Cardiac muscle cell (in vitro differentiated cells and primary cell): ENCODE results near the gene JARID2. TPM values are rescaled to one million over a fixed set of nuclear protein-coding genes. Genes with fewer than 3 reads are reported as not detected.
A peak's percentile ranks its signal among the peaks of the same experiment; 100 is the strongest.

Source experiments
- DNase-seq, 2 donors: peaks; one replicate each; pipeline versions ENCODE4 v3.0.0 to v3.0.0-alpha.2; 2010 to 2017; ENCODE audit warnings: low read depth in 1 of 2, low spot score in 1 of 2
- H3K27ac ChIP-seq: fragments of 200-600 bp; sonication (generic); 2 replicates; pipeline ENCODE4 v1.5.1; 2016
- H3K27me3 ChIP-seq: fragments of 200-600 bp; sonication (generic); 2 replicates; pipeline ENCODE4 v1.6.0; 2016; ENCODE audit warnings: control low read depth
- H3K36me3 ChIP-seq: fragments of 200-600 bp; sonication (generic); 2 replicates; pipeline ENCODE4 v1.5.1; 2016; ENCODE audit warnings: control low read depth
- H3K4me1 ChIP-seq: fragments of 200-600 bp; sonication (generic); 2 replicates; pipeline ENCODE4 v1.8.1; 2017; ENCODE audit warnings: low read depth, mild to moderate bottlenecking, mixed run types
- H3K4me3 ChIP-seq: fragments of 200-600 bp; sonication (generic); 2 replicates; pipeline ENCODE4 v1.5.1; 2016; ENCODE audit warnings: mild to moderate bottlenecking
- H3K9me3 ChIP-seq: fragments of 200-600 bp; sonication (generic); 2 replicates; pipeline ENCODE4 v1.5.1; 2017; ENCODE audit warnings: low read depth, mild to moderate bottlenecking, control low read depth
- polyA plus RNA-seq: library from polyadenylated mRNA; unstranded; fragments of >200 nt; fragmentation: Nextera tagmentation; extraction: Ambion mirVana; gene quantifications from 2 replicates; pipeline ENCODE4 v1.2.1, GENCODE V29; 2016
- total RNA-seq: library from RNA; depleted of rRNA; stranded (reverse); fragments of >200 nt; gene quantifications from 2 replicates; pipeline ENCODE4 v1.2.3, GENCODE V29; 2016
- TF ChIP-seq, protein P1 (sequence below): IDR thresholded peaks from 2 replicates; pipeline ENCODE4 v1.5.1; 2012; ENCODE audit warnings: low read depth, mild to moderate bottlenecking, low read length

Gene JARID2
- total and polyA plus RNA-seq, 2 experiments from 2014 or later = 9.7 to 26.4 TPM

DNA sequence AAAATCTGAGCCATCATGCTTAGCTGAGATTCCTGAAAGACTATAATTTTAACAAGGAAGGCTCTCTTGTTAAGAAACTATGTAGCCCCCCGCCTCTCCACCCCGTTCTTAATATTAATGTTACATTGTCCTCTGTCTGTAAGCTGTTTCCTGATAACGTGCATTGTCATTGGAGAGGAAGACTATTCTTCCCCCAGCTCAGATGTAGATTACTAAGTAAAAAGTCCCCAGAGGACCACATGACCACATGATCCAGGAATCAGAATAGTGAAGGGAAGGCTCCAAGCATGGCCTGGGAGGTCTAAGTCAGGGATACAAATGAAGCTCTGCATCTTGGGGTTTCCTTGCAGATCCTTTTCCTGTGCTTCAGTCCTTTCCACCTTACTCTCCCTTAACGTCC is 106.4 kb downstream of the JARID2 start:
- Histone ChIP-seq H3K27ac (no peak overlapping the region), H3K27me3 (no peaks in the 10 kb centered on the region), H3K4me1 (peaks cover 11% of the 10 kb centered on the region), H3K9me3 (no peaks in the 10 kb centered on the region), H3K4me3 (no peak overlapping the region), H3K36me3 (no peaks in the 10 kb centered on the region)
- no peak for DNase-seq
- TF ChIP-seq, protein P1, sequence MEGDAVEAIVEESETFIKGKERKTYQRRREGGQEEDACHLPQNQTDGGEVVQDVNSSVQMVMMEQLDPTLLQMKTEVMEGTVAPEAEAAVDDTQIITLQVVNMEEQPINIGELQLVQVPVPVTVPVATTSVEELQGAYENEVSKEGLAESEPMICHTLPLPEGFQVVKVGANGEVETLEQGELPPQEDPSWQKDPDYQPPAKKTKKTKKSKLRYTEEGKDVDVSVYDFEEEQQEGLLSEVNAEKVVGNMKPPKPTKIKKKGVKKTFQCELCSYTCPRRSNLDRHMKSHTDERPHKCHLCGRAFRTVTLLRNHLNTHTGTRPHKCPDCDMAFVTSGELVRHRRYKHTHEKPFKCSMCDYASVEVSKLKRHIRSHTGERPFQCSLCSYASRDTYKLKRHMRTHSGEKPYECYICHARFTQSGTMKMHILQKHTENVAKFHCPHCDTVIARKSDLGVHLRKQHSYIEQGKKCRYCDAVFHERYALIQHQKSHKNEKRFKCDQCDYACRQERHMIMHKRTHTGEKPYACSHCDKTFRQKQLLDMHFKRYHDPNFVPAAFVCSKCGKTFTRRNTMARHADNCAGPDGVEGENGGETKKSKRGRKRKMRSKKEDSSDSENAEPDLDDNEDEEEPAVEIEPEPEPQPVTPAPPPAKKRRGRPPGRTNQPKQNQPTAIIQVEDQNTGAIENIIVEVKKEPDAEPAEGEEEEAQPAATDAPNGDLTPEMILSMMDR = no peak

DNA sequence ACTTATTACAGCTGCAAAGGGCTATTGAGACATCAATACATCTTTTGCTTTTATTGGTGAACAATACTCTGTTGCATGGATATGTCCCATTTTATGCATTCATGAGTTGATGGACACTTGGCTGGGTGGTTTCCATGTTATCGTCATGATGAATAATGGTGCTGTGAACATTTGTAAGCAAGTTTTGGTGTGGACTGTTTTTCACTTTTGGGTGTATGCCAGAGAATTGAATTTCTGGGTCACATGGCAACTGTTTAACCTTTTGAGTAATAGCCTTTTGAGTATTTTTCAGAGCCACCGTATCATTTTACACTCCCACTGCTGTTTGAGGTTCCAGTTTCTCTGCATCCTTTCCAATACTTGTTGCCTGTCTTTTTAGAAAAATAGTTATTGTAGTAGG is 107.0 kb downstream of the JARID2 start:
- Histone ChIP-seq H3K9me3 (no peaks in the 10 kb centered on the region), H3K27me3 (no peaks in the 10 kb centered on the region), H3K4me3 (no peak overlapping the region), H3K27ac (no peak overlapping the region), H3K36me3 (no peaks in the 10 kb centered on the region), H3K4me1 (peaks cover 18% of the 10 kb centered on the region)
- TF ChIP-seq, protein P1 = no peak
- DNase-seq = peak in 1 of 2 donors; percentile 44

DNA sequence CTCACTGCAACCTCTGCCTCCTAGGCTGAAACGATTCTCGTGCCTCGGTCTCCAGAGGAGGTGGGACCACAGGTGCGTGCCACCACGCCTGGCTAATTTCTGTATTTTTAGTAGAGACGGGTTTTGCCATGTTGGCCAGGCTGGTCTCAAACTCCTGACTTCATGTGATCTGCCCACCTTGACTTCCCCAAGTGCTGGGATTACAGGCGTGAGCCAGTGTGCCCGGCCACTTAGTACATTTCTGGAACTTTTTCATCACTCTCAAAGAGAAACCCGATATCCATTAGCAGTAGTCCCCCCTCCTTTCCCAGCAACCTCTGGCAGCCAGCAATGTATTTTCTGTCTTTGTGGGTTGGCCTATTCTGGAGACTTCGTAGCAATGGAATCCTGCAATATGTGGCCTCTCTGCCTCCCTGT is 109.8 kb downstream of the JARID2 start:
- Histone ChIP-seq H3K36me3 (no peaks in the 10 kb centered on the region), H3K9me3 (no peaks in the 10 kb centered on the region), H3K27ac (no peak overlapping the region), H3K4me1 (peaks cover 41% of the 10 kb centered on the region), H3K4me3 (no peak overlapping the region), H3K27me3 (no peaks in the 10 kb centered on the region)
- TF ChIP-seq, protein P1 = no peak
- peak in 1 of 2 donors; percentile 32 for DNase-seq

DNA sequence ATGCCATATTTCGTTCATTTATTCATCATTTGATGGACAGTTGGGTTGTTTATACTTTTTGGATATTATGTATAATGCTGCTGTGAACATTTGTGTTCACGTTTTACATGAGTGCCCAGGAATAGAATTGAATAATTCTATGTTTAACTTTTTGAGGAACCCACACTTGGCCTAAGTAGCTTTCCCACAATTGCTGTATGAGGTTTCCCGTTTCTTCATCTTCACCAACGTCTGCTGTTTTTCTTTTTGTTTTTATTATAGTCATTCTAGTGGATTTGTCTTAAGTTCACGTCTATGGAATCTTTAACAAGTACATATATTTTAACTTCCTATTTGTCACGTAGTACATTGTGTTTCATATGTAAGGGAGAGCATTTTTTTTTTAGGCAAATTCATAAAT is 110.3 kb downstream of the JARID2 start:
- H3K27me3 ChIP-seq = no peaks in the 10 kb centered on the region
- no peaks in the 10 kb centered on the region for H3K9me3 ChIP-seq

DNA sequence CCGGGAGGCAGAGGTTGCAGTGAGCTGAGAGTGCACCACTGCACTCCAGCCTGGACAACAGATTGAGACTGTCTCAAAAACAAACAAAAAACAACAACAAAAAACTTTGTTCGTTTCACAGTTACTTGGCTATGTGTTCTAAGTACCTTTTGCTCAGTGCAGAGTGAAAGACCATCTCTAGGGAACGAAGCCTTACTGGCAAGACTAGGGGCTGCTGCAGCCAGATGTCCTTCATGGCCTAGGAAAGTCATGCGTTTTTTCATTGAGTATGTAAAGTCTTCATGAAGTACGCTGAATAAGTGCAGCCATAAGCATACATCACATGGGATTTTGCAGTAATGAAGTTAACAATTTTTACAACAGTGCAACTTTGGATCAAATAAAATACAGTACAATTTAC is 111.1 kb downstream of the JARID2 start:
- no peak overlapping the region for H3K27ac ChIP-seq
- H3K4me1 ChIP-seq = peaks cover 41% of the 10 kb centered on the region
- no peak overlapping the region for H3K4me3 ChIP-seq
- DNase-seq = no peak
- no peaks in the 10 kb centered on the region for H3K27me3 ChIP-seq
- H3K36me3 ChIP-seq = no peaks in the 10 kb centered on the region
- H3K9me3 ChIP-seq = no peaks in the 10 kb centered on the region
- TF ChIP-seq, protein P1 = no peak

More for the DNA sequence above, 110.3 kb downstream of the JARID2 start:
- H3K4me3 ChIP-seq = no peak overlapping the region
- H3K4me1 ChIP-seq = peaks cover 41% of the 10 kb centered on the region
- H3K27ac ChIP-seq = no peak overlapping the region
- DNase-seq = no peak
- TF ChIP-seq, protein P1 = no peak
- no peaks in the 10 kb centered on the region for H3K36me3 ChIP-seq

DNA sequence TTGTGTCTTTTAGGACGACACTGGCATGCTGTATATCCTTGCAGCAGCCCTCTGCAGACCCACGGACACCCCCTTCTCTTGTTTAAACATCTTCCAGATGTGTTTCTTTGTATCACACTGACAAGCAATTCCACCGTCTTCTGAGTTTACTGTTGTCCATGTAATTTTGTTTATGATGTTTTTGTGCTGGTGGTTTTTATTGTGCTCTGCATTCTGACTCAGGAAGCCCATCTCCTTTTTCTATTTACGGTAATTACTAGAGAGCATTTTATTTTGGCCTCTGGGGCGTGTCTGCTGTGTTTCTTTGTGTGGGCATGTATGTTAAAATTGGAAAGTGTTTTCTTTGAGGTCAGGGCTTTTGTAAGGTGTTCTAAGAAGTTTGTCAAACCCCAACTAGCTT is 111.9 kb downstream of the JARID2 start:
- Histone ChIP-seq H3K4me1 (peaks cover 44% of the 10 kb centered on the region), H3K9me3 (no peaks in the 10 kb centered on the region), H3K4me3 (no peak overlapping the region), H3K27me3 (no peaks in the 10 kb centered on the region), H3K36me3 (no peaks in the 10 kb centered on the region), H3K27ac (no peak overlapping the region)
- DNase-seq = no peak
- TF ChIP-seq, protein P1 = no peak
